ENCODE results near the gene ZNF740. TPM values are rescaled to one million over a fixed set of nuclear protein-coding genes. Genes with fewer than 3 reads are reported as not detected.

Gene ZNF740
- total and polyA plus RNA-seq, 10 of the 15 experiments (the other 5 are each of a cell fraction or from before 2014, with no cell fraction given): 1.4 to 33.6 (median 11.3) TPM

GRCh38 chr12:53235164-53235563 is 54.6 kb downstream of the ZNF740 start:
- H4K20me1 ChIP-seq (ENCODE audit: control insufficient read depth, insufficient read depth): no peaks in the 10 kb centered on the region
- H3K9me3 ChIP-seq (replicated peaks; ENCODE audit: control insufficient read depth, insufficient read depth, low read length): no peaks in the 10 kb centered on the region
- BruUV-seq (replicated peaks): no TSS peak
- intact Hi-C loops (cut with micrococcal nuclease; ENCODE audit: unreplicated experiment): no loop called here
- FAIRE-seq (no peak), ATAC-seq (no peak), DNase-seq (ENCODE audit: low read depth, low spot score) (no peak)
- H3K4me1 ChIP-seq (ENCODE audit: control insufficient read depth, insufficient read depth, low read length): peaks cover 22% of the 10 kb centered on the region
- no peak for TF ChIP-seq SMARCA5 (IDR thresholded peaks at IDR 0.05)
- TF ChIP-seq ZZZ3 (IDR thresholded peaks at IDR 0.05; ENCODE audit: control insufficient read depth, insufficient read length, low read depth): no peak
- TF ChIP-seq HDGF (IDR thresholded peaks at IDR 0.05): no peak
- no peak for TF ChIP-seq ZNF24 (IDR thresholded peaks at IDR 0.05)
- TF ChIP-seq ZNF274 (IDR thresholded peaks at IDR 0.05; ENCODE audit: insufficient read depth, insufficient read length): no peak
- TF ChIP-seq CREB1 (IDR thresholded peaks at IDR 0.05; ENCODE audit: low read depth): no peak
- TF ChIP-seq STAT1 (conservative IDR thresholded peaks at IDR 0.05): no peak
- no peak for TF ChIP-seq ATF7 (IDR thresholded peaks at IDR 0.05; ENCODE audit: low read depth)
- no peak for TF ChIP-seq NR2C2 (IDR thresholded peaks at IDR 0.05; ENCODE audit: borderline replicate concordance, control insufficient read depth, insufficient read length, low read depth)
- TF ChIP-seq ZNF207 (IDR thresholded peaks at IDR 0.05; ENCODE audit: borderline replicate concordance): no peak
- TF ChIP-seq CUX1 (IDR thresholded peaks at IDR 0.05; ENCODE audit: insufficient replicate concordance, low read depth, low read length): no peak
- TF ChIP-seq EZH2 (IDR thresholded peaks at IDR 0.05; ENCODE audit: borderline replicate concordance, control insufficient read depth, low read depth, low read length): no peak
- TF ChIP-seq SKIL (IDR thresholded peaks at IDR 0.05; ENCODE audit: low read depth, poor library complexity, severe bottlenecking): no peak
- TF ChIP-seq SUZ12 (IDR thresholded peaks at IDR 0.05; ENCODE audit: unreplicated experiment): no peak
- TF ChIP-seq NRF1 (conservative IDR thresholded peaks at IDR 0.05; ENCODE audit: low read depth, low read length): no peak
- TF ChIP-seq SP1 (IDR thresholded peaks at IDR 0.05; ENCODE audit: low read depth, low read length): no peak
- H3K79me2 ChIP-seq (ENCODE audit: control insufficient read depth, insufficient read depth, low read length): no peaks in the 10 kb centered on the region
- RAD21 ChIA-PET (ENCODE audit: unreplicated experiment): interaction anchor here (1.5 kb wide), 1 partner anchor 8 kb away, joined by 4 read pairs; no protein-coding TSS in a partner anchor
- no peak overlapping the region for H3K4me2 ChIP-seq (ENCODE audit: control insufficient read depth, insufficient read depth)
- H2AFZ ChIP-seq (ENCODE audit: control insufficient read depth, low read depth, low read length): no peak overlapping the region
- 71% methylated on average over 3 of the region's 3 CpGs for WGBS (ENCODE audit: insufficient coverage, insufficient replicate concordance, low lambda C conversion rate, missing lambda C conversion rate)
- POLR2A ChIA-PET: interaction anchor here (0.6 kb wide), 2 partner anchors 34 to 381 kb away, joined by 3 to 5 read pairs; partner anchors contain the start of gene ESPL1
- SMC1A ChIA-PET (ENCODE audit: uncharacterized antibody, unreplicated experiment): interaction anchor here (0.6 to 3.2 kb wide), 2 partner anchors 15 to 59 kb away, joined by 3 to 8 read pairs; no protein-coding TSS in a partner anchor
- H3K27ac ChIP-seq (ENCODE audit: control insufficient read depth, insufficient read depth): no peak overlapping the region
- no peak overlapping the region for H3K4me3 ChIP-seq
- H3K9ac ChIP-seq (ENCODE audit: control insufficient read depth, insufficient read depth, low read length): no peak overlapping the region
- CTCF ChIA-PET: interaction anchor here (0.5 to 1.1 kb wide), 2 partner anchors 75 to 508 kb away, joined by 3 read pairs; no protein-coding TSS in a partner anchor
- in situ Hi-C loops (cut with MboI): no loop called here
- peaks cover 0 to 8% of the 10 kb centered on the region in 2 experiments; a peak in 2 of 4 replicates for H3K27me3 ChIP-seq (replicated peaks in 1 of 2; ENCODE audit: control insufficient read depth in 2 of 2, insufficient read depth in 2 of 2, low read length in 1 of 2)
- H3K36me3 ChIP-seq (ENCODE audit: control insufficient read depth in 2 of 2, insufficient read depth in 2 of 2, low read length in 1 of 2): no peaks in the 10 kb centered on the region

Measured in GM12878 (cell line).